Cerebellar nuclear complex (tissue), 1 donor: Measurements from ENCODE around the gene CMSS1.

Experiments used
- DNase-seq, 2 experiments: peaks; one replicate each; lab custom pipeline; 2025; lab: John Stamatoyannopoulos, UW

CMSS1 gene

DNA sequence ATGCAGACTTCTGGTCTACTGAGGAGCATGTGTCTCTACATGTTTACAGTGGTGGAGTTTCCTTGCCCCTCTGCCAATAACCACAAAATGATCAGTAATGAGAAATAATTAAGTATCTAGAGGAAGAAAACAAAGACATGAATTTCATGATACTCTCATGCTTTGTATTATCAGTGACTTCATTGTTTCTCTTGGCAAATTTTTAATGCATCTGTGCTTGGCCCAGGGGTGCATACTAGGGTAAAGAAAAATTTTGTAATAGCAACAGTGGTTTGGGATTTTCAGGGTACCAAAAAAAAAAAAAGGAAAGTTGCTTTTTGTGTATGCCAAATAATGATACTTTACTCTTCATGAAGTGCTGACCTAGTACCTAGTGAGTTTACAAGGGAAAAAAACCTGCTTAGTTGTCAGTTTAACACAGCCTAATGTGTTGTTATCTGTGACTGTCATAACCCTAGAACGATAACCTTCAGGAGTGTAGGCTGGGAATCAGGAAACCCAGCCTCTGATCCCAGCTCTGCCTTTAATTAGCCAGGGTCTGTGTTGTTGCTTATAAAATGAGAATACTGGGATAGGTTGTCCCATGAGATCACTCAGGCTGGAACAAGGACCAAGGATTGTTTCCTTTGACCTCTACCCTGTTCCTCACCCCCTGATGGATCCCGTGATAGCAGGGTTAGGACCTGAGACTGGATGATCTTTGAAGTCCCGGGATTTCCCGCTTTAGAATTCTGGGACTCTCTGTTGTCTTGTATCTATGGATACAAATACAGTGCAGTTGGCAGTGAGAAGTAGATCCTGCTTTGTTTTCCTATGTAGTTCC, 117.5 kb downstream of the CMSS1 start:
- DNase-seq, result no peak

DNA sequence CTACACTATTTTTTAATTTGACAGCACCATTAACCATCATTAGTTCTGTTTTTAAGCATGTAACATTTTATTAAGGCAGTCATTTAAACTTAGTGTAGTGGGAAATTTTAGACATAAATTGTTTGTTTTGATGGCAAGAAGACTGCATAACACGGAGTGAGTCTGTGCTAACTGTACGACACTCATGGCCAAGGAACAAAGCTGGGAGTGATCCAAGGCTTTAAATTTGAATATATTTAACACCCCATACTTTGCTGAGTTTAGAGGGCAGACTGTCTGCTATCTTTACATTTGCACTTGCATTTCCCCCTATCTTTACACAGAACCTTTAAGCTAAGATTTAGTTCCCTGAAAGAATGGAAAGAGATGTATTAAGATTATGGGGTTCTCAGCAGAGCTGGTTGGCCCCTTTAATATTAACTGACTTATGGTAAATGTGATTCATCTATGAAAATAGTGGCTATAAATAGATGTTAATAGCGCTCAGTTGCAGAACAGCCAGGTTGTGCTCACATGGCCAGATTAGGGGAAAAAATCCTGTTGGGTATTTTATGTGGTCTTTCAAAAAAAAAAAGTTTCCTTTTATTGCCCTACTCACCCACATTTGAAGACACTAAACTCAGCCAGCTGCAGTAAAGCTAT, 120.7 kb downstream of the CMSS1 start:
- no peak for DNase-seq

DNA sequence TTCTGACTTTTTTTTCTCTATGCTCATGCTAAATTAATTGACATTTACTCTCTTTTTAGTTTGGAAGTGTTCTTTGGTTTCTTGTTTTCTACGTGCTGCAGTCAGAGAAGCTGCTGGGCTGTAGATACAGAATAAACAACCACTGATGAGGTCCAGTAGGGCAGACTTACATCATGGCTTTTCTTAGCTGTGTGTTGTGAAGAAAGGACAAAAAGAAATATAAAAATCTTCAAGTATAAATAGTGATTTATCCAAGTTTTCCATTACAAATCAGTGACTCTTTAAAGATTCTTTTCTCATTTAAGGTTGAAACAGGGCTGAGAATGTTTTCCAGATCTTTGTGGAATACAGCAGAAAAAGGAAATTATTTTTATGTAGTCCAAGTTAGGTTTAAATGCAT, 122.2 kb downstream of the CMSS1 start:
- no peak for DNase-seq

DNA sequence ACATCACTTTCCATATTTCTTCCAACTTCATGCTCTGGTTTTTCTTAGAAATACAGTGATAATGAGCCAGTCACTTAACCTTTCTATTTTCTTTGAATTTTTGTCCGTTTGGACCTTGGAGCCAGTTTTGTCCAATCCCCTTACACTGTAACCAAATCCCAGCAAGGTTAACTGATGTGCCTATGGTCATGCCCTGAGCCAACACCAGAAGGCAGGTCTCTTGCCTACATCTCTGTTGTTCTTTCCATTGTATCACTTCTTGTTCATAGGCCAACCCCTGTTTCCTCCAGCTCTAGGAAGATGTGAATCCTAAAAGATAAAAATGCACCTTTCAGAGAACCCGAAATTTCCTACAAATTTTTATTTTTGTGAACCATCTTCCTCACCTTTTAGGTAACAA, 122.7 kb downstream of the CMSS1 start:
- DNase-seq, result no peak

DNA sequence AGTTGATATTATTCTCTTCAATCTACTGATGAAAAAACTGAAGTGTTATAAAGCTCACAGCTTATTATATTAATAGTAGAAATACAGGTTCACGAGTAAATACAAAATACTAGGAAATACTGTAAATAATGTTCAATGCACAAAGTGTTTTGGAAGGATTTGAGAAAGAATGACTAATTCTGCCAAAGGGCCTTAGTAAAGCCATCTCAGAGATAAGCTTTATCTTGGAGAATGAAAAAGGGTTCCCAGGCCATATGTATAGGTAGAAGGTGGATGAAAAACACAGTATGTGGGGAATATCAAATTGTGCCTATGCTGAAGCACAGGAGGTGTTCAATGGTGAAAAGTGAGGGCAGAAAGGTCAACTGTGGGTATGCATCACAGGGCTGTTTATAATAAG, 123.5 kb downstream of the CMSS1 start:
- DNase-seq, result no peak

DNA sequence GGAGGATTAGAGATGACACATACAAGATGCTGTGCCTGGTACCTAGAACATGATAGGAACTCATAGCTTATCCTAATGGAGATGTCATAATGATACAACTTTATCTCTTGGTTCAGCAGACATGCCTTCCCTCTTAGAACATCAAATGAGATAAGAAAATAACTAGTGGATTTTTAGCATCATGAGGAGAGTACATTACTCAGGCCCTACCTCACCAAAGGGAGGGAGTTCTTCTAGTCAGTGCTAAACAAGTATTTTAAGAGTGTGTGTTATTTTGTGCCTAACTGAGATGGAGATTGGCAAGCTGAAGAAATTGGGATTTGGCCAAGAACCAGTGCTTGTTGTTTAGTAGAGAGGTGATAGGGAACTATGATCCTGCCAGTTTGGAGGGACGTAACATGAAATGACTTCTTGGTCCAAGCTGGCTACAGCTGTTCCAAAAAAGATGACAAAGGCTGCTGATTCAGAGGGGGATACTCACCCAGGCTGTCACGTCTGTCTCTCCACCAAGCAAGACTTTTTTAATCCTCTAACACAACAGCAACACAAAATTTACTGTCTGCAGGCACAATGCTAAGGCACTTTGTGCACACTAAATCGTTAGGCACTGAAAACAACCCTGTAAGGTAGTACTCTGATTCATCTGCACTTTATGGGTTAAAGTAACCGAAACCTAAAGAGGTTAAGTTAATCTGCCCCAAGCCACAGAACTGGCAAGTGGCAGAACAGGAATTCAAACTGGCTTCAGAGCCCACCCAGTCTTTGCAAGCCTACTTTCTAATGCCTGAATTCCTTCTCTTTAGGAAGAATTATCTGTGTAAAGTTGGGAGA, 126.5 kb downstream of the CMSS1 start:
- no peak for DNase-seq

DNA sequence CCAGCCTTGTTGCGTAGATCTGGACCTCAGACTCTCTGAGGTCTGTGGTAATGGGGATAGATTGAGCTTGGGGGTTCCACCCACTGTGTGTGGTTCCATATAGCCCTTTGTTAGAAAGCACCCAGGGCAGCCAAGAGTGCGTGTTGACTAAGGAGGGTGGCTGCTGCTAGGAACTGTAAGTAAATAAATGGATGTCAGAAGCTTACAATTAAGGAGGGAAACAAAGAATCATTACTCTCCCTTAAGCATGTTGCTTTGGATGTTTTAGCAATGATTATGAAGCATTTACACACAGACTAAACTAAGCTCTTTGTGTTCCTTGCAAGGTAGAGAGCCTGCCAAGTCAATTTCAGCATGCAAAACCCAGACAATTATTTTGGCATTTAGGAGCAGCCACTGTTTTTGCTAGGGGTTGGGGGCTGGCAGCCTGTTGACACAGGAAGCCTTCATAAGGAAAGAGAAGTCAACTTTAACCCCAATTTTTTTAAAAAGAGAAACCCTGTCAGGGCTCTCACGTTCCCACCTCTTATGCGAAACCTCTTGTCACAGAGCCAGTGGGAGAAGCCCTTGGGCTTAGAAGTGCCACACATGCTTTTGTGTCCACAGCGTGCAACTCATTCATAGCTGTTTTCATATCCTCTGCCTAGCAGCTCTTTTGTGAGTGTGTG, 127.8 kb downstream of the CMSS1 start:
- no peak for DNase-seq

DNA sequence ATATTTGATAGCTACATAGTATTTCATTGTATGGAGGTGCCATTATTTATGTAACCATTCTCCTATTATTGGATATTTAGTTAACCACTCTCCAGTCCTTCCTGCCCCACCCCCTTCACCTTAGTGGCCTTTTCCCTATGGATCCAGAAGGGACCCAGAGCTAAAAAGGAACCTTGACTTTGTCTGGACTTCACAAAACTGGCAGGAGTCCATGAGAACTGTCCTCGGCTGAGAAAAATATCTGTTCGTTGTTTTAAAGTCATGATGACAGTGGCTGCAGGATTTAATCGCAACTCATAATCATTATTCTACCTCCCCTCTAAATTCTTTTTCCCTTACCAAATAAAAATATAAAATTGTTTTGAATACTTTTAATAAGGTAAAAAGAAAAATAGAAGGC, 129.7 kb downstream of the CMSS1 start:
- DNase-seq, result no peak

DNA sequence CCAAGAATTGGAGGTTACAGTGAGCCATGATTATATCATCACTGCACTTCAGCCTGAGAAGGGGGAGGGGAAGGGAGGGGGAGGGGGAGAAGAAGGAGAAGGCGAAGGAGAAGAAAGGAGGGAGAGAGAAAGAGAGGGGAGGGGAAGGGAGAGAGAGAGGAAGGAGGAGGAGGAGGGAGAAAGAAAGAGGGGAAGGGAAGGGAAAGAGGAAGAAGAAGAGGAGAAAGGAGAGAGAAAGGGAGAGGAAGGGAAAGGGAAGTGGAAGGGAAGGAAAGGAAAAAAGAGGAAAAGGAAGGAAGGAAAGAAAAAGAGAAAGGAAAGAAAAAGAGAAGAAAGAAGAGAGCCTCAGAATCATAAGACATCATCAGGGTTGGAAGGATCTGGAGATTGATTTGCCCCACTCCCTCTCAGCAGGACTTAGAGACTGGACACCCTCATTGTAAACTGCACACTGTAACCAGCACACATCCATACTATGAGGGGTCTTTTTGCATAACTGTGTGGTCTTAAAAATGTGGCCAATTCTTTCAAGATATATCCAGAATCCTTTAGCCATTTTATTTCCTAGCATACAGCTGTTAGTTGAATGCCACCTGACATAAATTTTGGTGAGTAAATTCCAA, 130.9 kb downstream of the CMSS1 start:
- no peak for DNase-seq

DNA sequence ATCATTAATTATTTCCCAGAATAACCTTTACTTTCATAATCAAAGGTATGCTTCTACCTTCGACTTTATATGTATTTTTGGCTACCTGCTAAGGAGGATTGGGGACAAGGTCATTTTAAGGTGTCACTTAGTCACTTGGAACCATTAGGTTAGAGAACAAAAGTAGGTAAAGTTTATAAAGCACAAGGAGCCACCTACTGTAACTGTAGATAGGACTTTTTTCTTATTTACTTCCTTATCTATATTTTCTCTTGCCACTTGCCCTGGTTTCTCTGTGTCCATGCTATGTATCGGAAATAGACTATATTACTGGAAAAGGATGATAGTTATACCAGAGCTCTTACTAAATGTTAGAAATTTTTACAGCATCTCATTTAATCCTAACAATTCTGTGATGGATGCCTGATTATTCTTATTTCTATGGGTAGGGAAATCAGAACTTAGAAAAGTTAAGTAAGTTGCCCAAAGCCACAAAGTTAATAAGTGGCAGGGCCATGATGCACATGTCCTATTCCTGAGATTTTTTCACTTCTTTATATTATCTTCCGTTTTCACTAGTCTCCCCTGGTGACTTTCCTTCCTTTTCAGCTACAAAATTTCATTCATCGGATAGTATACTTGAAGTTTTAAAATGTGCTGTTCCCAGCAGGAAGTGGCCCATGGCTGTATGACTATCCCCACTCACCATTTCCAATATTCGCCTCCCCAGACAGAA, 132.5 kb downstream of the CMSS1 start:
- no peak for DNase-seq

DNA sequence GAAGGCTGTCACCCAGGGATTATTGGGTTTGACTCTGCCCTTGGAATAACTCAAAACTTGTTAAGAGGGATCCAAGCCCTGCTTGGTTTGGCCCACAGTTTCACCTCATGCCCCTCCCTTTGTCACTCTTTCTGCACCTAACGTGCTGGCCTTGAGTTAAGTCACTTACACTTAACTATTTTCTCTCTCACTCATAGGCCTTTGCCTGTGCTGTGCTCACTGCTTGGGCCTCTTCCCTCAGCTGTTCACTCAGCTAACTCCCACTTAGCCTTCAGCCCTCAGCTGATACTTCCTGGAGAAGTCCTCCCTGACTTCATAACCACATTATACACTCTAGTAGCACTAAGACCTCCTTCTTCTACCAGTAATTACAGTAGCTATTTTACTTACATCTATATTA, 133.3 kb downstream of the CMSS1 start:
- DNase-seq, result no peak

DNA sequence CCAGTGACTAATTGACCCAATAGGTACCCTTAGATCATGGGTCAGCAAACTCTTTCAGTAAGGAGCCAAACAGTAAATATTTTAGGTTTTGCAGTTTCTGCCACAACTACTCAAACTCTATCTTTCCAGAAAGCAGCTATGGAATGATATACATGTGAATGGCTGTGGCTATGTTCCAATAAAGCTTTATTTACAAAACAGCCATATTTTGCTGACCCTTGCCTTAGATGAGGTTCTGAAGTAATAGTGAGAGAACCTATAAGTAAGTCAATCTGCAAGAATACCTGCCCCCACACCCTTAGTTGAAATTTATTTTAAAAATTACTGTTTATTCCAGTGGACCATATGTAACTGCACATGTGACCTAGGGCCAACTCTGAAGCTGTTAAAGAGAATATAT, 134.0 kb downstream of the CMSS1 start:
- DNase-seq, result no peak

DNA sequence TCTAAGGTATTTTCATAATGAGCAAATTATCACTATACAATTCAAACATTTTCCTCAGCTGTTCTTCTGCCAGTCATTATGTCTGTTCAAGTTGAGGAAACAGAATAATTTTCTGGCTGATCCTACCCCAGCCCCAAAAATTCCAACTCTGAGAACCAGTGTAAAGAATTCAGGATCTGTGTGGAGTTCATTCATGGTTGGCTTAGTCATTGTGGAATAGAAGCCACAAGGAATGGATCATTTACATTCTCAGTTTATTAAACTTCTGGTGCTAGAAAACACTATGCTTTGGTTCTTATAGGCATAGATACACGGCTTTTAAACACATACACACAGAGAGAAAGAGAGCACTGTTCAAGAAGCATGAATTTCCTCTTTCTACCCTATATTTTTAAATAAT, 134.6 kb downstream of the CMSS1 start:
- DNase-seq, result no peak

DNA sequence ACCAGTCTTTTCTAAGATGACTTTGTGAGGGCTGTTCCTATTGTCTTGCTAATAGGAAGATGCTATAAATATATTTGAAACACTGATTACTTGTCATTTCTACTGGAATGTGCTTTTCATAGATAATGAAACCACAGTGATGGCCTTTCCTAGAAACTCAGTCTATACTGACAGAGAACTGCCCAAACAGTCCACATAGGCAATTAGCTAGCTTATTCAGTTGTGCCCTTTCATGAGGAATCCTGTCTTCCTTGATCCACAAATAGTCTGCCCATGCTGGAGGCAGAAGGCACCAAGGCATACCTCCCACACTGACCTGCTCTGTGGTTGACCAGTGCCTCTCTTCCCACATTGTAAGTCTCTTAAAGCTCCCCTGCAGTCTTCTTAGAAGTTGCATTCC, 135.9 kb downstream of the CMSS1 start:
- no peak for DNase-seq

DNA sequence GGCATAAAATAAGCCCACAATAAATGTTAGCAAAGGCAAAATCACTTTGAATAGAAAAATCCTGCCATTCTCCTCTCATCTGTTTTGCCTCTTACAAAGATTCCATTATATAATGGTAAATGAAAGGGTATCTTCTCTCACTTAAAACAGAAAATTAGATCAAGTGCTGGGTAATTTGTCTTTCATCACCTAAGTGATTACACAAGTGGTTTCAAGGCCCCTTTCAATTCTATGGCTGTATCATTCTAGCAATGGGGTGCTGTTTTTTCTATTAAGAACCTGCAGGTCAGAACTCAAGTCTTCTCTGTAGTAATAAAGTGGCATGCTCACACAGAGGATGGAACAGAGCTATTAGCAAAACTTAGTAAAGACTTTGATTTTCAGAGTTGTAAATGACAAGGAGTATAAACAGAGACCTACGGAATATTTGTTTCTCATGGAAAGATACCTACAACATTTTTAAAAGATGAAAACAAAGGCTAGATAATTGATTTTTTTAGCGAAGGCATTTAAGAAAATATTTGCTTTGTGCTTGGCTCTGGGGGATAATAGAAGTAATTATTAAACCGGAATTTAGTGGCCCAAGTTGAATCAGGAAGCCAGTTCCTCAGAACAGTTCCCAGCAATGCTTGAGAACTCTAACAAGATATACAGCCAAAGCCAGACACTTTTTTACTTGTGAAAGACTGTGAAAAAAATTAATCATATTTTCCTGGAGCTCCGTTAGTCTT, 137.4 kb downstream of the CMSS1 start:
- no peak for DNase-seq

DNA sequence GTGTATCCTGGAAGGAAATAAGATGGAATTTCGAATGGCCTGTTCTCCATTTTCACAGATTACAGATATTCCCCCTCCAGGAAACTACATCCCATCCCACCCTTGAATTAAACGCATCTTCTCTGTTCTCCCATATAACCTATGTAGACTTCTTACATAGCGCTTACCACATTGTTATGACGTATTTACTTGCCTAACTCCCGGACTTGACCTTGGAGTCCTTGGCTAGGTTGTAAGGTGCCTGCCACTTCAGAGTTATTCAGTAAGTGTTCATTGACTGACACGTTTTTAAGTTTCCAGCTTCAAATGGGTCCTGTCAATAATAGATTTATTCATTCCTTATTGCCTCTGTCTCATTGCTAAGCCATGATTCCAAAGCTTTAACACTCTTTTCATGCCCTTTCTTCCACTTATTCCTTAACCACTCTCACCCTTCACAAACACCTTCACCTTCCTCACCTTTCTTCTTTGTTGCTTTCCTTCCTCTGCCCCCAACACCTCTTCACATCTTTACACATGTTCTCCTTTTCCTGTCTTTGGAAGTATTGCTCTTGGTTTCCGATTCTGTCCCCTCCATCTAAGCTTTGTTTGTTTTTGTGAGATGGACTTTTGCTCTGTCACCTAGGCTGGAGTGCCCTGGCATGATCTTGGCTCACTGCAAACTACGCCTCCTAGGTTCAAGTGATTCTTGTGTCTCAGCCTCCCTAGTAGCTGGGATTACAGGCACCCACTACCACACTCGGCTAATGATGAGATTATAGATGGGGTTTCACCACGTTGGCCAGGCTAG, 138.3 kb downstream of the CMSS1 start:
- no peak for DNase-seq

DNA sequence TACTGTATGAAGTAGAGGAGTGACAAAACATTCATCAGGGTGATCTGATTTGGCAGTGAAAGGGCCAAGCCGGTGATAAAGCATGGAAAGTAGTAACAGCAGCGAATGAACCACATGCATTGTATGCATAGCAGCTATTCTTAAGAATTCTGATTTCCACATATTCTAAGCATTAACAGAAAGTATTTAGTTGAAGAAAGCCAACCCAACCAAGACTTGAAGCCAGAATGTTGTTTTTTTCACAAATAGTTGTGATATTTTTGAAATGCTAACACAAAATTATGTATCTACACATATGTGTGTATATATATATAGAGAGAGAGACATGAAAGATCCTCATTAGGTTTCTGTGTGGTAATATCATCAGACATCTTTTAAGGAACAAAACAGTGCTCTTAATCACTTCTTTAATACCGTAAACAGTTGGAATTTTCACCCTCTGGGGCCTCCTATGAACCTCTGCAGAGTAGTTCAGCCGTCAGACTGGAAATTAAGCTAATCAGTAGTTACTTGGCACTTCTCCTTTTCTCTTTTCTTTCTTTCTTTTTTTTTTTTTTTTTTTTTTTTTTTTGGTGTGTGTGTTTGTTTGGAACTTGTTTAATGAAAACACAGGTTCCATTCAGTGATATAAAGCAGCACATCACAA, 139.6 kb downstream of the CMSS1 start:
- DNase-seq, result no peak

DNA sequence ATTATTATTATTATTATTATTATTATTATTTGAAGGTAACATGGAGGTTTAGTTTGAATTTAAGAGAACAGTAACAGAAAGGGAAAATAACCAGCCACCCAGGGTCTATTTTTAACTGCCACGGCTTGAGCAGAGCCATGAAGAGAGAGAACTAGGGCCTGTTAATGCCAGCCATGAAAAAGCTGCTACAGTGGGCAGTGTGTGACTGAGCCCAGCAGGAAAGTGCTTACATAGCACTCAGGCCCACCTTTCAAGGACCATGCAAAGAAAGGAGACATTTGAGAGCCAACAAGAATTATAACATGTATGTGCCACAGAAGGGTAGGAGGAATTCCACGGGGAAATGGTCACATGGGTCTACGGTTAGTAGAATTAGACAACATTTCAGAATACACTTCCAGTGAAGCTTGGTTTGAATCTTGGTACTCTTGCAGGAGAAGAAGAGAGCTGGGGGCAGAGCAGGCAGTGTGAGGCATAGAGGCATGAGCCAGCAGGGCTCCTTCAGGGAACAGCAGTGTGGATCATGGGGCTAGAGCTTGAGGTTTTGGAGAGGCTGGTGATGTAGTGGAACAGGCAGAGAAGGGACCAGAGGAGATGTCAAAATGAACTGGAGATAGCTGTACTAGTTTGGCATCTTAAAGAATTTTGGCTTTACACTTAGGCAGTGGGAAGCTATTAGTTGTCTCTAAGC, 140.7 kb downstream of the CMSS1 start:
- no peak for DNase-seq
